GM12878 (cell line): ENCODE measurements around the gene NRG2. TPM values are rescaled to one million over a fixed set of nuclear protein-coding genes. Genes with fewer than 3 reads are reported as not detected.

Experiments
- ATAC-seq: fragments of 200-7000 bp; cut with Tn5 transposase; 3 replicates; pipeline ENCODE4 v1.9.1; 2020; ENCODE audit warnings: mild to moderate bottlenecking, moderate library complexity
- BruUV-seq: library from RNA; stranded (reverse); fragments of 400-500 nt; replicated peaks from 2 replicates; lab custom pipeline; 2021; lab: Mats Ljungman, UMichigan
- CTCF ChIA-PET: fragments of 300-600 bp; sonication (Branson Sonifier 250); formaldehyde crosslinking; extraction: SDS; loops from one replicate; lab custom pipeline; 2021; ENCODE audit warnings: inconsistent platforms; lab: Yijun Ruan, JAX
- POLR2A ChIA-PET: fragments of 350-600 bp; formaldehyde crosslinking; extraction: SDS; loops from one replicate; lab custom pipeline; 2021; ENCODE audit warnings: inconsistent platforms; lab: Charles Lee
- RAD21 ChIA-PET: fragments of 300-600 bp; sonication (Branson Sonifier 250); formaldehyde crosslinking; loops from one replicate; lab custom pipeline; 2023; ENCODE audit warnings: antibody characterized with exemption; ENCODE audit not compliant: unreplicated experiment; lab: Charles Lee
- SMC1A ChIA-PET: fragments of 300-600 bp; sonication (Branson Sonifier 250); formaldehyde crosslinking; loops from one replicate; lab custom pipeline; 2023; ENCODE audit not compliant: unreplicated experiment, uncharacterized antibody; lab: Charles Lee
- DNase-seq: peaks from one replicate; pipeline ENCODE4 v3.0.0-alpha.2; 2011; ENCODE audit warnings: low read depth, low spot score
- FAIRE-seq: peaks from 3 replicates; lab custom pipeline; 2011; peaks lifted over from hg19 to GRCh38; lab: Jason Lieb, UNC
- H2AFZ ChIP-seq: 2 replicates; pipeline ENCODE4 v1.6.0; 2011; ENCODE audit warnings: low read depth, low read length, control low read depth; ENCODE audit not compliant: control insufficient read depth
- H3K27ac ChIP-seq: 2 replicates; pipeline ENCODE4 v1.5.1; 2011; ENCODE audit warnings: control low read depth; ENCODE audit not compliant: control insufficient read depth, insufficient read depth
- H3K27me3 ChIP-seq, 2 experiments: replicated peaks in 1 of 2; 2 replicates each; pipeline versions ENCODE4 v1.6.0 to v1.6.1; 2011; ENCODE audit warnings: low read length in 1 of 2; ENCODE audit not compliant: control insufficient read depth in 2 of 2, insufficient read depth in 2 of 2
- H3K36me3 ChIP-seq, 2 experiments: 2 replicates each; pipeline ENCODE4 v1.5.1; 2011; ENCODE audit warnings: low read length in 1 of 2; ENCODE audit not compliant: control insufficient read depth in 2 of 2, insufficient read depth in 2 of 2
- H3K4me1 ChIP-seq: 2 replicates; pipeline ENCODE4 v1.6.1; 2011; ENCODE audit warnings: mild to moderate bottlenecking, low read length, moderate library complexity, mixed read lengths; ENCODE audit not compliant: control insufficient read depth, insufficient read depth
- H3K4me2 ChIP-seq: 2 replicates; pipeline ENCODE4 v1.6.0; 2011; ENCODE audit warnings: control low read depth; ENCODE audit not compliant: control insufficient read depth, insufficient read depth
- H3K4me3 ChIP-seq: fragments of 200-600 bp; sonication (generic); 2 replicates; pipeline ENCODE4 v1.5.1; 2016
- H3K79me2 ChIP-seq: 2 replicates; pipeline ENCODE4 v1.6.0; 2011; ENCODE audit warnings: low read length; ENCODE audit not compliant: control insufficient read depth, insufficient read depth
- H3K9ac ChIP-seq: 2 replicates; pipeline ENCODE4 v1.8.0; 2011; ENCODE audit warnings: low read length, control low read depth, mixed read lengths; ENCODE audit not compliant: control insufficient read depth, insufficient read depth
- H3K9me3 ChIP-seq: replicated peaks from 3 replicates; pipeline ENCODE4 v1.5.1; 2011; ENCODE audit warnings: mild to moderate bottlenecking, low read length; ENCODE audit not compliant: control insufficient read depth, insufficient read depth
- H4K20me1 ChIP-seq: 2 replicates; pipeline ENCODE4 v1.6.0; 2011; ENCODE audit not compliant: control insufficient read depth, insufficient read depth
- ATF7 ChIP-seq: fragments of 450-650 bp; IDR thresholded peaks from 2 replicates; pipeline ENCODE4 v1.6.1; 2016; ENCODE audit warnings: low read depth, mild to moderate bottlenecking
- BHLHE40 ChIP-seq, 2 experiments: fragments of 450-650 bp in 1 of 2; IDR thresholded peaks; 2 replicates each; pipeline ENCODE4 v1.6.1; 2011 to 2017; ENCODE audit warnings: low read depth in 2 of 2, borderline replicate concordance in 1 of 2, improper control_type of control experiment in 1 of 2, low read length in 1 of 2, mild to moderate bottlenecking in 1 of 2
- CEBPZ ChIP-seq: fragments of 150-350 bp; IDR thresholded peaks from 2 replicates; pipeline ENCODE4 v1.6.1; 2016; ENCODE audit warnings: low read depth, low read length
- CHD2 ChIP-seq: IDR thresholded peaks from 2 replicates; pipeline ENCODE4 v1.6.1; 2011; ENCODE audit warnings: low read depth, low read length, improper control_type of control experiment, borderline replicate concordance
- CREB1 ChIP-seq: IDR thresholded peaks from 2 replicates; pipeline ENCODE4 v1.6.1; 2012; ENCODE audit warnings: low read depth, mild to moderate bottlenecking, inconsistent platforms
- GABPA ChIP-seq: IDR thresholded peaks from 2 replicates; pipeline ENCODE4 v1.6.1; 2014; ENCODE audit warnings: antibody characterized with exemption, low read depth, mild to moderate bottlenecking, inconsistent platforms
- KAT2A ChIP-seq: conservative IDR thresholded peaks from 2 replicates; pipeline ENCODE4 v1.6.1; 2011; ENCODE audit warnings: low read depth, low read length; ENCODE audit not compliant: control insufficient read depth
- MYB ChIP-seq: fragments of 150-350 bp; IDR thresholded peaks from 2 replicates; pipeline ENCODE4 v1.6.1; 2014; ENCODE audit warnings: mild to moderate bottlenecking, low read depth, low read length, borderline replicate concordance
- RCOR1 ChIP-seq: conservative IDR thresholded peaks from 2 replicates; pipeline ENCODE4 v1.6.1; 2012; ENCODE audit warnings: low read depth, low read length, improper control_type of control experiment
- SKIL ChIP-seq: fragments of 450-650 bp; IDR thresholded peaks from 2 replicates; pipeline ENCODE4 v1.6.1; 2017; ENCODE audit warnings: mild to moderate bottlenecking, low read depth, inconsistent platforms; ENCODE audit not compliant: poor library complexity, severe bottlenecking
- SMC3 ChIP-seq: IDR thresholded peaks from 2 replicates; pipeline ENCODE4 v1.6.1; 2011; ENCODE audit warnings: low read length, improper control_type of control experiment, borderline replicate concordance
- TCF3 ChIP-seq: IDR thresholded peaks from 2 replicates; pipeline ENCODE4 v1.6.1; 2012; ENCODE audit warnings: low read depth, mild to moderate bottlenecking, low read length, borderline replicate concordance; ENCODE audit not compliant: insufficient read depth
- WRNIP1 ChIP-seq: IDR thresholded peaks from 2 replicates; pipeline ENCODE4 v1.6.1; 2011; ENCODE audit warnings: low read depth, low read length, improper control_type of control experiment, borderline replicate concordance
- in situ Hi-C: fragments of 300-500 bp; cut with MboI; formaldehyde crosslinking; loops from 9 replicates; pipeline ENCODE4 v1.14.3; 2018; ENCODE audit warnings: mixed read lengths
- intact Hi-C: fragments of 100-400 bp; cut with micrococcal nuclease; formaldehyde crosslinking; loops from one replicate; pipeline ENCODE4 v1.14.2; 2022; ENCODE audit not compliant: unreplicated experiment
- polyA plus RNA-seq, 11 experiments: library from polyadenylated mRNA; depleted of rRNA in 4 of 11; unstranded in 6 of 11; stranded (reverse) in 5 of 11; fragments of >200 nt; fragmentation: Nextera tagmentation in 4 of 11; fragmentation: Illumina TruSeq in 1 of 11; extraction: Ambion mirVana in 4 of 11; extraction: Trizol in 1 of 11; gene quantifications; 1 replicate in 1 of 11; 2 replicates in 10 of 11; pipeline versions ENCODE4 v1.2.1 to v1.2.3, GENCODE V29; 2011 to 2016; ENCODE audit warnings: inconsistent platforms in 2 of 11, missing spikeins in 2 of 11, low read depth in 1 of 11
- total RNA-seq, 4 experiments: library from RNA; depleted of rRNA in 3 of 4; stranded (reverse); fragments of >200 nt in 3 of 4; fragmentation: Illumina TruSeq in 1 of 4; extraction: Trizol in 1 of 4; gene quantifications; 2 replicates each; pipeline versions ENCODE4 v1.2.1 to v1.2.3, GENCODE V29; 2013 to 2021

Gene NRG2
- total and polyA plus RNA-seq, 10 of the 15 experiments (the other 5 are each of a cell fraction or from before 2014, with no cell fraction given): 0.10 to 21.7 (median 9.6) TPM

- TF ChIP-seq SKIL (no peak), SMC3 (no peak), WRNIP1 (no peak), ATF7 (no peak), RCOR1 (no peak), GABPA (no peak), KAT2A (no peak), CHD2 (no peak), BHLHE40 (IDR thresholded peaks at IDR 0.05; ENCODE audit: borderline replicate concordance in 1 of 2, low read depth in 2 of 2, low read length in 1 of 2) (no peak)
Observed at GRCh38 chr5:139869042-139869790, 173.9 kb downstream of the NRG2 start (continued).

GRCh38 chr5:139867581-139867980, 175.5 kb downstream of the NRG2 start:
- H3K9ac ChIP-seq: no peak overlapping the region
- no peak for FAIRE-seq
- in situ Hi-C loops (no loop called here), intact Hi-C loops (no loop called here)
- BruUV-seq: no TSS peak
- ChIA-PET POLR2A (interaction anchor here (0.9 kb wide), 1 partner anchor 101 kb away, joined by 4 read pairs; no protein-coding TSS in a partner anchor), SMC1A (interaction anchor here (1.0 to 3.1 kb wide), 2 partner anchors 20 to 101 kb away, joined by 3 to 16 read pairs; no protein-coding TSS in a partner anchor), RAD21 (interaction anchor here (2.8 to 3.2 kb wide), 2 partner anchors 80 to 102 kb away, joined by 11 to 17 read pairs; no protein-coding TSS in a partner anchor), CTCF (interaction anchor here (0.7 to 10.1 kb wide), 7 partner anchors 8 to 103 kb away, joined by 3 to 129 read pairs (median 3); no protein-coding TSS in a partner anchor)
- no peak for DNase-seq
- H3K9me3 ChIP-seq: no peaks in the 10 kb centered on the region
- ATAC-seq: no peak
- no peaks in the 10 kb centered on the region; a peak in 1 of 4 replicates for H3K36me3 ChIP-seq
- H4K20me1 ChIP-seq: no peaks in the 10 kb centered on the region
- H3K4me1 ChIP-seq: peaks cover 3% of the 10 kb centered on the region; the same call in 1 of the 2 replicates
- no peak overlapping the region for H3K4me2 ChIP-seq
- H2AFZ ChIP-seq: no peak overlapping the region
- no peak overlapping the region for H3K4me3 ChIP-seq
- H3K27me3 ChIP-seq: no peaks in the 10 kb centered on the region
- H3K27ac ChIP-seq: no peak overlapping the region
- H3K79me2 ChIP-seq: no peaks in the 10 kb centered on the region
- no peak for TF ChIP-seq BHLHE40 (IDR thresholded peaks at IDR 0.05; ENCODE audit: borderline replicate concordance in 1 of 2, low read depth in 2 of 2, low read length in 1 of 2)
- no peak for TF ChIP-seq CREB1
- TF ChIP-seq CEBPZ: no peak
- no peak for TF ChIP-seq MYB
- no peak for TF ChIP-seq TCF3
